MM.1S (cell line): ENCODE measurements around the gene IL22RA1.

Experiments used
- CTCF ChIP-seq: fragments of 300-600 bp; sonication (generic); IDR thresholded peaks from 2 replicates; pipeline ENCODE4 v1.5.1; 2016; ENCODE audit warnings: antibody characterized with exemption, low read length, mixed read lengths
- EZH2 ChIP-seq: fragments of 300-600 bp; sonication (generic); optimal IDR thresholded peaks from 2 replicates; pipeline ENCODE3; 2017; ENCODE audit warnings: low read depth, mild to moderate bottlenecking, antibody characterized with exemption, low read length, mixed read lengths

GRCh38 chr1:24181619-24182018 lies 38.7 kb upstream of the IL22RA1 start:
- TF ChIP-seq CTCF: no peak
- TF ChIP-seq EZH2: no peak
